CD4-positive, alpha-beta T cell treated with Interleukin-4 for 4 hours (primary cell): ENCODE data around the gene NPAS3.
"Not testable (repeated sequence)": the region's sequence is repeated elsewhere in the genome, so short reads cannot be mapped to it uniquely, and the experiment has no call there.

ENCODE experiments used
- DNase-seq: peaks from one replicate; pipeline ENCODE4 v3.0.0-alpha.2; 2020

The NPAS3 gene

GRCh38 chr14:33085799-33086198, 147.1 kb downstream of the NPAS3 start:
- no peak for DNase-seq

GRCh38 chr14:33088274-33088673, 149.6 kb downstream of the NPAS3 start:
- DNase-seq, result not testable (repeated sequence)

- DNase-seq, result no peak
Measured at GRCh38 chr14:33098016-33098415, 159.3 kb downstream of the NPAS3 start.

GRCh38 chr14:33103489-33103888, 164.8 kb downstream of the NPAS3 start:
- DNase-seq, result no peak

- DNase-seq, result no peak
Measured at GRCh38 chr14:33103966-33104365, 165.3 kb downstream of the NPAS3 start.

GRCh38 chr14:33110737-33111443, 172.2 kb downstream of the NPAS3 start:
- no peak for DNase-seq

- DNase-seq, result no peak
Measured at GRCh38 chr14:33114331-33114730, 175.7 kb downstream of the NPAS3 start.

GRCh38 chr14:33118668-33119067, 180.0 kb downstream of the NPAS3 start:
- DNase-seq, result no peak

- no peak for DNase-seq
Measured at GRCh38 chr14:33120341-33120740, 181.7 kb downstream of the NPAS3 start.

GRCh38 chr14:33120966-33121365, 182.3 kb downstream of the NPAS3 start:
- DNase-seq, result no peak

- no peak for DNase-seq
Measured at GRCh38 chr14:33123281-33123680, 184.6 kb downstream of the NPAS3 start.

- no peak for DNase-seq
Measured at GRCh38 chr14:33126433-33126832, 187.8 kb downstream of the NPAS3 start.

- DNase-seq, result no peak
Measured at GRCh38 chr14:33127531-33127930, 188.9 kb downstream of the NPAS3 start.

GRCh38 chr14:33131801-33132200, 193.1 kb downstream of the NPAS3 start:
- no peak for DNase-seq

GRCh38 chr14:33134162-33134561, 195.5 kb downstream of the NPAS3 start:
- no peak for DNase-seq

GRCh38 chr14:33134975-33135374, 196.3 kb downstream of the NPAS3 start:
- DNase-seq, result no peak

- DNase-seq, result no peak
Measured at GRCh38 chr14:33150666-33151428, 212.2 kb downstream of the NPAS3 start.

- DNase-seq, result no peak
Measured at GRCh38 chr14:33163109-33163508, 224.4 kb downstream of the NPAS3 start.

- no peak for DNase-seq
Measured at GRCh38 chr14:33163600-33163999, 224.9 kb downstream of the NPAS3 start.

GRCh38 chr14:33165144-33165925, 226.7 kb downstream of the NPAS3 start:
- DNase-seq, result no peak

- no peak for DNase-seq
Measured at GRCh38 chr14:33165926-33166289, 227.2 kb downstream of the NPAS3 start.

GRCh38 chr14:33175951-33176350, 237.3 kb downstream of the NPAS3 start:
- no peak for DNase-seq

- DNase-seq, result no peak
Measured at GRCh38 chr14:33184587-33184986, 245.9 kb downstream of the NPAS3 start.

GRCh38 chr14:33186656-33187055, 248.0 kb downstream of the NPAS3 start:
- DNase-seq, result no peak
